Osteocyte (in vitro differentiated cells): ENCODE data around the gene RHBG. TPM values are rescaled to one million over a fixed set of nuclear protein-coding genes. Genes with fewer than 3 reads are reported as not detected.

ENCODE experiments used
- DNase-seq: peaks from one replicate; pipeline ENCODE4 v3.0.0; 2021; ENCODE audit warnings: mixed read lengths; ENCODE audit not compliant: unreplicated experiment; ENCODE audit errors: extremely low spot score
- H3K27ac Mint-ChIP-seq: one replicate; pipeline ENCODE4 v1.8.0; 2021; ENCODE audit warnings: mild to moderate bottlenecking, mixed read lengths; ENCODE audit not compliant: unreplicated experiment
- H3K27me3 Mint-ChIP-seq: one replicate; pipeline ENCODE4 v1.8.0; 2021; ENCODE audit warnings: mixed read lengths; ENCODE audit not compliant: unreplicated experiment
- H3K36me3 Mint-ChIP-seq: one replicate; pipeline ENCODE4 v1.8.0; 2021; ENCODE audit warnings: mixed read lengths; ENCODE audit not compliant: unreplicated experiment
- H3K4me1 Mint-ChIP-seq: one replicate; pipeline ENCODE4 v1.8.0; 2021; ENCODE audit warnings: mixed read lengths; ENCODE audit not compliant: unreplicated experiment
- H3K4me3 Mint-ChIP-seq: one replicate; pipeline ENCODE4 v1.8.0; 2021; ENCODE audit warnings: mild to moderate bottlenecking, moderate library complexity, mixed read lengths; ENCODE audit not compliant: unreplicated experiment
- H3K9me3 Mint-ChIP-seq: one replicate; pipeline ENCODE4 v1.8.0; 2021; ENCODE audit warnings: mixed read lengths; ENCODE audit not compliant: unreplicated experiment
- microRNA-seq: library from miRNA; unstranded; fragments of <30 nt; microRNA quantifications from one replicate; pipeline ENCODE4 v1.1.0, GENCODE V29; 2020; ENCODE audit not compliant: unreplicated experiment
- total RNA-seq: library from RNA; stranded (reverse); gene quantifications from 2 replicates; pipeline ENCODE4 v1.2.1, GENCODE V29; 2021
- TF ChIP-seq, protein P1 (sequence below): fragments of 200-600 bp; sonication (generic); IDR thresholded peaks from 2 replicates; pipeline ENCODE4 v1.5.0; 2021; ENCODE audit warnings: antibody characterized with exemption, mild to moderate bottlenecking, moderate library complexity

RHBG gene
- total RNA-seq, 1 donor from 2014 or later: not detected

DNA sequence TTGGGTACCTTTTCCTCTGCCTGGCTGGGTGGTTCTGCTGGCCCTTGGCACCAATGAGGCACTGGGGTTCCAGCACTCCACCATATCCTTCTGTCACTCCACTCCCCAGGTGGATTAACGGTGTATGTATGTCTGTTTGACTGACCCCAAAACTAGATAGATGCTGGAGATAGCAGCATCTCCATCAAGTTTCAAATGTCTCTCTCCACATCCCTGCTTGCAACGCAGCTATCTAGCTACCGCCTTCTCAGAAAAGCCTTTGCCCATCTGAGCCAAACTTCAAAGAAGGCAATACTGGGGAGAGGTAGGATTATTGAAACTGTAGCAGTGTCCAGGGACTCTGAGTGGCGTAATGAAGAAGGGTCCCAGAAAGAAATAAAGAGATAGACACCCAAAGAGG lies 64.0 kb downstream of the RHBG start:
- H3K9me3 Mint-ChIP-seq: no peaks in the 10 kb centered on the region
- H3K36me3 Mint-ChIP-seq: peaks cover 3% of the 10 kb centered on the region
- H3K27me3 Mint-ChIP-seq: peaks cover 90% of the 10 kb centered on the region
- no peak overlapping the region for H3K4me3 Mint-ChIP-seq
- no peak overlapping the region for H3K27ac Mint-ChIP-seq
- DNase-seq: no peak
- H3K4me1 Mint-ChIP-seq: peaks cover 11% of the 10 kb centered on the region
- TF ChIP-seq, protein P1, sequence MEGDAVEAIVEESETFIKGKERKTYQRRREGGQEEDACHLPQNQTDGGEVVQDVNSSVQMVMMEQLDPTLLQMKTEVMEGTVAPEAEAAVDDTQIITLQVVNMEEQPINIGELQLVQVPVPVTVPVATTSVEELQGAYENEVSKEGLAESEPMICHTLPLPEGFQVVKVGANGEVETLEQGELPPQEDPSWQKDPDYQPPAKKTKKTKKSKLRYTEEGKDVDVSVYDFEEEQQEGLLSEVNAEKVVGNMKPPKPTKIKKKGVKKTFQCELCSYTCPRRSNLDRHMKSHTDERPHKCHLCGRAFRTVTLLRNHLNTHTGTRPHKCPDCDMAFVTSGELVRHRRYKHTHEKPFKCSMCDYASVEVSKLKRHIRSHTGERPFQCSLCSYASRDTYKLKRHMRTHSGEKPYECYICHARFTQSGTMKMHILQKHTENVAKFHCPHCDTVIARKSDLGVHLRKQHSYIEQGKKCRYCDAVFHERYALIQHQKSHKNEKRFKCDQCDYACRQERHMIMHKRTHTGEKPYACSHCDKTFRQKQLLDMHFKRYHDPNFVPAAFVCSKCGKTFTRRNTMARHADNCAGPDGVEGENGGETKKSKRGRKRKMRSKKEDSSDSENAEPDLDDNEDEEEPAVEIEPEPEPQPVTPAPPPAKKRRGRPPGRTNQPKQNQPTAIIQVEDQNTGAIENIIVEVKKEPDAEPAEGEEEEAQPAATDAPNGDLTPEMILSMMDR: no peak

DNA sequence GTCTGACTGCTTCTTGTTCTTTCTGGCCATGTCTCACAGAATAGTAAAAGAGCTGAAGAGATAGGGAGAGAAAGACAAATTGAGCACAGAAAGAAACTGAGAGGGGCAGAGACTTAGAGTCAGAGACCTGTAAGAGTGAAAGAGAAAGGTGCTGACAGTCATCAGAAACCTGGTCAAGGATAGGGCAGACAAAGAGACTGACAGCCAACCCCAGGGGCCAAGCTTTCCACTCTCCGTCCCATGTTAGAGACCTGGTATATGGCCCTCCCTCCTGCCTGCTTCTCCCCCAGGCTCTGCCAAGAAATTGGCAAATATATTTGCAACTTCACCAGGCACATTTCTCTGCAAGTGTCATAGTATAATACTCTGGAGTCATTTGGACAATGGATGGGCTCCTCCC lies 64.6 kb downstream of the RHBG start:
- TF ChIP-seq, protein P1: no peak
- Mint-ChIP-seq H3K9me3 (no peaks in the 10 kb centered on the region), H3K27ac (no peak overlapping the region), H3K36me3 (peaks cover 3% of the 10 kb centered on the region), H3K4me3 (no peak overlapping the region), H3K27me3 (peaks cover 90% of the 10 kb centered on the region), H3K4me1 (peaks cover 11% of the 10 kb centered on the region)
- DNase-seq: no peak

Small RNA genes within 50 kb of the gene (microRNA-seq; reads per million reads assigned to microRNA genes)
- gene MIR9-1: not detected

Other genes starting within 250 kb of the RHBG start
- 1.6 and 1.8 TPM in 2 replicates for gene SEMA4A, start 215.6 kb upstream of the RHBG start, total RNA-seq
- gene SLC25A44, start 175.1 kb upstream of the RHBG start, total RNA-seq: 20.2 and 23.4 TPM in 2 replicates
- gene PMF1, start 156.2 kb upstream of the RHBG start, total RNA-seq: 54.1 and 57.0 TPM in 2 replicates
- 0.52 TPM in 1 of 2 replicates, not detected in the other for gene BGLAP, start 127.0 kb upstream of the RHBG start, total RNA-seq
- gene PAQR6, start 121.2 kb upstream of the RHBG start, total RNA-seq: 12.0 and 12.5 TPM in 2 replicates
- 75.8 and 78.1 TPM in 2 replicates for gene SMG5, start 86.4 kb upstream of the RHBG start, total RNA-seq
- 2.6 and 3.3 TPM in 2 replicates for gene TMEM79, start 84.9 kb upstream of the RHBG start, total RNA-seq
- 77.1 and 86.4 TPM in 2 replicates for gene GLMP, start 73.5 kb upstream of the RHBG start, total RNA-seq
- not detected in 2 replicates for gene VHLL, start 69.9 kb upstream of the RHBG start, total RNA-seq
- 192 and 193 TPM in 2 replicates for gene CCT3, start 30.9 kb upstream of the RHBG start, total RNA-seq
- gene TSACC, start 30.7 kb upstream of the RHBG start, total RNA-seq: not detected in 2 replicates
- 33.8 and 45.8 TPM in 2 replicates for gene MEF2D, start 131.6 kb downstream of the RHBG start, total RNA-seq
- gene IQGAP3, start 203.4 kb downstream of the RHBG start, total RNA-seq: 8.6 and 9.8 TPM in 2 replicates
- not detected in 2 replicates for gene TTC24, start 210.5 kb downstream of the RHBG start, total RNA-seq
- 59.2 and 63.4 TPM in 2 replicates for gene NAXE, start 222.6 kb downstream of the RHBG start, total RNA-seq
- 17.2 and 20.6 TPM in 2 replicates for gene GPATCH4, start 232.3 kb downstream of the RHBG start, total RNA-seq